IMR-90 (cell line): ENCODE data around the gene KCNJ4. TPM values are rescaled to one million over a fixed set of nuclear protein-coding genes. Genes with fewer than 3 reads are reported as not detected.

ENCODE experiments used
- ATAC-seq: fragments of 200-7000 bp; cut with Tn5 transposase; 2 replicates; pipeline ENCODE4 v1.9.1; 2020; ENCODE audit warnings: low read depth, mild to moderate bottlenecking, moderate library complexity
- BruUV-seq: library from RNA; stranded (reverse); fragments of 400-500 nt; replicated peaks from 2 replicates; lab custom pipeline; 2021; lab: Mats Ljungman, UMichigan
- CTCF ChIA-PET: fragments of 300-600 bp; formaldehyde crosslinking; extraction: SDS; loops from one replicate; lab custom pipeline; 2021; ENCODE audit warnings: antibody characterized with exemption; lab: Yijun Ruan, JAX
- POLR2A ChIA-PET: fragments of 300-600 bp; sonication (Branson Sonifier 250); formaldehyde crosslinking; loops from one replicate; lab custom pipeline; 2022; ENCODE audit warnings: antibody characterized with exemption; ENCODE audit not compliant: unreplicated experiment; lab: Charles Lee
- DNase-seq: peaks from one replicate; pipeline ENCODE4 v3.0.0; 2013
- H2AFZ ChIP-seq: replicated peaks from 2 replicates; pipeline ENCODE3; 2013; ENCODE audit warnings: low read length, mild to moderate bottlenecking; ENCODE audit not compliant: poor library complexity
- H2AK5ac ChIP-seq: 2 replicates; pipeline ENCODE4 v1.6.1; 2013; ENCODE audit warnings: low read depth, low read length, inconsistent platforms
- H2AK9ac ChIP-seq: replicated peaks from 2 replicates; pipeline ENCODE3; 2013; ENCODE audit warnings: mild to moderate bottlenecking, low read depth, low read length, moderate library complexity; ENCODE audit not compliant: poor library complexity
- H2BK120ac ChIP-seq: 2 replicates; pipeline ENCODE4 v1.6.1; 2013; ENCODE audit warnings: low read depth, low read length, inconsistent platforms
- H2BK15ac ChIP-seq: 3 replicates; pipeline ENCODE4 v1.6.1; 2013; ENCODE audit warnings: low read depth, low read length, inconsistent platforms
- H2BK20ac ChIP-seq: 2 replicates; pipeline ENCODE4 v1.6.1; 2013; ENCODE audit warnings: low read depth, mild to moderate bottlenecking, inconsistent platforms, low read length, moderate library complexity
- H2BK5ac ChIP-seq: 2 replicates; pipeline ENCODE4 v1.6.1; 2013; ENCODE audit warnings: mild to moderate bottlenecking, low read depth, low read length, inconsistent platforms; ENCODE audit not compliant: poor library complexity, severe bottlenecking
- H3K14ac ChIP-seq: replicated peaks from 2 replicates; pipeline ENCODE4 v1.6.1; 2013; ENCODE audit warnings: low read depth, low read length, inconsistent platforms
- H3K18ac ChIP-seq: 2 replicates; pipeline ENCODE4 v1.6.1; 2013; ENCODE audit warnings: low read depth, low read length, control low read depth
- H3K23ac ChIP-seq: 2 replicates; pipeline ENCODE4 v1.6.1; 2013; ENCODE audit warnings: low read depth, low read length, inconsistent platforms
- H3K27ac ChIP-seq: 2 replicates; pipeline ENCODE4 v1.5.1; 2013; ENCODE audit warnings: mild to moderate bottlenecking, control low read depth, low read length; ENCODE audit not compliant: insufficient read depth
- H3K27me3 ChIP-seq: 2 replicates; pipeline ENCODE4 v1.6.1; 2013; ENCODE audit warnings: low read length; ENCODE audit not compliant: control insufficient read depth, insufficient read depth
- H3K36me3 ChIP-seq: 2 replicates; pipeline ENCODE4 v1.6.1; 2013; ENCODE audit warnings: low read length, mixed read lengths; ENCODE audit not compliant: control insufficient read depth, insufficient read depth
- H3K4ac ChIP-seq: 2 replicates; pipeline ENCODE4 v1.6.1; 2013; ENCODE audit warnings: low read depth, low read length, inconsistent platforms
- H3K4me1 ChIP-seq: 2 replicates; pipeline ENCODE4 v1.6.1; 2013; ENCODE audit warnings: low read length, mixed read lengths; ENCODE audit not compliant: control insufficient read depth, insufficient read depth
- H3K4me2 ChIP-seq: 2 replicates; pipeline ENCODE4 v1.6.1; 2013; ENCODE audit warnings: low read depth, mild to moderate bottlenecking, control low read depth, low read length, moderate library complexity
- H3K4me3 ChIP-seq: 2 replicates; pipeline ENCODE4 v1.5.1; 2013; ENCODE audit warnings: low read depth, mild to moderate bottlenecking, control low read depth, low read length, moderate library complexity; ENCODE audit not compliant: insufficient read depth
- H3K56ac ChIP-seq: 2 replicates; pipeline ENCODE4 v1.6.1; 2013; ENCODE audit warnings: low read length, inconsistent platforms; ENCODE audit not compliant: insufficient read depth; ENCODE audit errors: extremely low read depth
- H3K79me1 ChIP-seq, 2 experiments: 2 replicates each; pipeline ENCODE4 v1.6.1; 2013; ENCODE audit warnings: low read length in 2 of 2, inconsistent platforms in 1 of 2, low read depth in 1 of 2
- H3K9ac ChIP-seq: 2 replicates; pipeline ENCODE4 v1.6.1; 2013; ENCODE audit warnings: low read depth, low read length, control low read depth
- H3K9me1 ChIP-seq: 2 replicates; pipeline ENCODE4 v1.6.1; 2013; ENCODE audit warnings: low read length, inconsistent platforms; ENCODE audit not compliant: insufficient read depth
- H3K9me3 ChIP-seq: 2 replicates; pipeline ENCODE4 v1.6.1; 2013; ENCODE audit warnings: low read length; ENCODE audit not compliant: control insufficient read depth, insufficient read depth
- H4K20me1 ChIP-seq: 2 replicates; pipeline ENCODE4 v1.6.1; 2013; ENCODE audit warnings: low read length, inconsistent platforms; ENCODE audit not compliant: insufficient read depth
- H4K5ac ChIP-seq: 2 replicates; pipeline ENCODE4 v1.6.1; 2013; ENCODE audit warnings: mild to moderate bottlenecking, low read depth, low read length, control low read depth
- H4K8ac ChIP-seq, 2 experiments: 2 replicates each; pipeline ENCODE4 v1.6.1; 2013; ENCODE audit warnings: low read depth in 2 of 2, low read length in 2 of 2, control low read depth in 1 of 2, inconsistent platforms in 1 of 2
- H4K91ac ChIP-seq: 2 replicates; pipeline ENCODE4 v1.6.1; 2013; ENCODE audit warnings: low read depth, low read length, inconsistent platforms; ENCODE audit not compliant: insufficient read depth
- BHLHE40 ChIP-seq: fragments of 150-350 bp; IDR thresholded peaks from 2 replicates; pipeline ENCODE4 v1.6.1; 2016; ENCODE audit warnings: mild to moderate bottlenecking, low read depth, low read length
- CEBPB ChIP-seq: IDR thresholded peaks from 2 replicates; pipeline ENCODE4 v1.6.1; 2012; ENCODE audit warnings: low read depth, low read length, improper control_type of control experiment
- CHD1 ChIP-seq: IDR thresholded peaks from 2 replicates; pipeline ENCODE4 v1.6.1; 2012; ENCODE audit warnings: low read depth, low read length, improper control_type of control experiment
- CTCF ChIP-seq: conservative IDR thresholded peaks from 2 replicates; pipeline ENCODE4 v1.5.1; 2012; ENCODE audit warnings: mild to moderate bottlenecking, low read depth, low read length, improper control_type of control experiment
- ELK1 ChIP-seq: fragments of 150-350 bp; IDR thresholded peaks from 2 replicates; pipeline ENCODE4 v1.6.1; 2016; ENCODE audit warnings: low read depth, mild to moderate bottlenecking, low read length, moderate library complexity, borderline replicate concordance
- FOS ChIP-seq: fragments of 150-350 bp; IDR thresholded peaks from 2 replicates; pipeline ENCODE4 v1.6.1; 2016; ENCODE audit warnings: low read depth, low read length
- MAFK ChIP-seq: IDR thresholded peaks from 2 replicates; pipeline ENCODE4 v1.6.1; 2012; ENCODE audit warnings: low read depth, low read length, improper control_type of control experiment
- MAZ ChIP-seq: IDR thresholded peaks from 2 replicates; pipeline ENCODE4 v1.6.1; 2012; ENCODE audit warnings: low read depth, mild to moderate bottlenecking, low read length, improper control_type of control experiment, moderate library complexity, borderline replicate concordance
- MXI1 ChIP-seq: IDR thresholded peaks from 2 replicates; pipeline ENCODE4 v1.6.1; 2012; ENCODE audit warnings: low read depth, mild to moderate bottlenecking, low read length, moderate library complexity, borderline replicate concordance
- NFE2L2 ChIP-seq: fragments of 150-350 bp; IDR thresholded peaks from 2 replicates; pipeline ENCODE4 v1.6.1; 2016; ENCODE audit warnings: low read depth, mild to moderate bottlenecking, low read length
- POLR2A ChIP-seq: IDR thresholded peaks from 2 replicates; pipeline ENCODE4 v1.6.1; 2012; ENCODE audit warnings: mild to moderate bottlenecking, low read depth, low read length
- RAD21 ChIP-seq: IDR thresholded peaks from 2 replicates; pipeline ENCODE4 v1.6.1; 2012; ENCODE audit warnings: low read length, improper control_type of control experiment
- RCOR1 ChIP-seq: IDR thresholded peaks from 2 replicates; pipeline ENCODE4 v1.6.1; 2012; ENCODE audit warnings: mild to moderate bottlenecking, low read length, improper control_type of control experiment; ENCODE audit not compliant: insufficient replicate concordance
- RFX5 ChIP-seq: IDR thresholded peaks from 2 replicates; pipeline ENCODE4 v1.8.0; 2012; ENCODE audit warnings: low read depth, mild to moderate bottlenecking, low read length, moderate library complexity
- SMC3 ChIP-seq: fragments of 150-350 bp; IDR thresholded peaks from 2 replicates; pipeline ENCODE4 v1.6.1; 2016; ENCODE audit warnings: low read depth, mild to moderate bottlenecking, antibody characterized with exemption, low read length, moderate library complexity
- USF2 ChIP-seq: fragments of 150-350 bp; IDR thresholded peaks from 2 replicates; pipeline ENCODE4 v1.6.1; 2017; ENCODE audit warnings: mild to moderate bottlenecking, antibody characterized with exemption, low read length, low read depth
- WGBS, 2 experiments: methylation state at CpG; one replicate each; pipeline versions ENCODE4 v1.1.5 to v1.1.7; 2013; ENCODE audit warnings: missing lambda C conversion rate in 2 of 2; ENCODE audit not compliant: insufficient read length in 1 of 2; ENCODE audit errors: extremely low coverage in 2 of 2; 5-methylcytosine and 5-hydroxymethylcytosine counted together
- dilution Hi-C: fragments of 300-500 bp; cut with HindIII; formaldehyde crosslinking; loops from one replicate; pipeline ENCODE4 v1.14.3; 2018; ENCODE audit warnings: low sequenced_read_pairs; ENCODE audit not compliant: unreplicated experiment
- in situ Hi-C: fragments of 300-500 bp; cut with MboI; formaldehyde crosslinking; loops from 3 replicates; pipeline ENCODE4 v1.14.3; 2019; ENCODE audit warnings: low sequenced_read_pairs, inconsistent platforms, mixed read lengths
- intact Hi-C: fragments of 100-400 bp; cut with micrococcal nuclease; formaldehyde crosslinking; loops from 2 replicates; pipeline ENCODE4 v1.10.0; 2022
- polyA plus RNA-seq, 3 experiments: library from polyadenylated mRNA; depleted of rRNA; stranded (reverse); fragments of >200 nt; gene quantifications; 2 replicates each; pipeline ENCODE4 v1.2.3, GENCODE V29; 2012; ENCODE audit warnings: low replicate concordance in 1 of 3
- total RNA-seq: library from RNA; depleted of rRNA; stranded (reverse); fragments of >200 nt; gene quantifications from 2 replicates; pipeline ENCODE4 v1.2.3, GENCODE V29; 2012

The KCNJ4 gene
- total and polyA plus RNA-seq, 2 of the 4 experiments (the other 2 are of a cell fraction): not detected

- CTCF ChIA-PET: no interaction called here
- BruUV-seq: no TSS peak
- WGBS, 2 experiments: 94% methylated on average over 3 of the region's 4 CpGs; no CpG with 5 or more reads in 1 of the 2 experiments
Observed at GRCh38 chr22:38451864-38452263, 3.1 kb downstream of the KCNJ4 start.

More at GRCh38 chr22:38451864-38452263, 3.1 kb downstream of the KCNJ4 start:
- Histone ChIP-seq H3K4me3 (no peak overlapping the region), H3K4me1 (no peaks in the 10 kb centered on the region; the same call in 1 of the 2 replicates), H3K56ac (no peak overlapping the region), H2BK20ac (no peak overlapping the region), H2AFZ (no peak overlapping the region), H3K23ac (no peak overlapping the region), H3K27ac (no peak overlapping the region), H2AK9ac (no peak overlapping the region), H3K36me3 (no peaks in the 10 kb centered on the region), H3K4me2 (no peak overlapping the region), H4K5ac (no peak overlapping the region), H2AK5ac (no peak overlapping the region), H3K27me3 (peaks cover 82% of the 10 kb centered on the region), H3K14ac (no peak overlapping the region), H3K9me1 (no peaks in the 10 kb centered on the region), H4K8ac (no peak overlapping the region), H3K9me3 (no peaks in the 10 kb centered on the region; the same call in 1 of the 2 replicates), H3K9ac (no peak overlapping the region), H3K79me1 (no peaks in the 10 kb centered on the region), H4K20me1 (no peaks in the 10 kb centered on the region), H3K18ac (no peak overlapping the region), H4K91ac (no peak overlapping the region), H2BK5ac (no peak overlapping the region), H3K4ac (no peak overlapping the region), H2BK120ac (no peak overlapping the region), H2BK15ac (no peak overlapping the region)
- ATAC-seq: no peak
- DNase-seq: no peak
- dilution Hi-C loops: no loop called here
- POLR2A ChIA-PET: interaction anchor here (0.6 kb wide), 1 partner anchor 51 kb away, joined by 3 read pairs; no protein-coding TSS in a partner anchor
- in situ Hi-C loops: no loop called here
- intact Hi-C loops: no loop called here
- no peak for TF ChIP-seq SMC3
- TF ChIP-seq MAFK: no peak
- no peak for TF ChIP-seq MXI1
- no peak for TF ChIP-seq ELK1
- no peak for TF ChIP-seq FOS
- no peak for TF ChIP-seq NFE2L2
- no peak for TF ChIP-seq RFX5
- no peak for TF ChIP-seq BHLHE40
- no peak for TF ChIP-seq RCOR1
- no peak for TF ChIP-seq RAD21
- no peak for TF ChIP-seq USF2
- no peak for TF ChIP-seq CHD1
- TF ChIP-seq CEBPB: no peak
- TF ChIP-seq POLR2A: no peak
- TF ChIP-seq CTCF: no peak
- TF ChIP-seq MAZ: no peak
